HG03139 (cell line): Measurements from ENCODE around the gene LGMN.
"Not testable (repeated sequence)": the region's sequence is repeated elsewhere in the genome, so short reads cannot be mapped to it uniquely, and the experiment has no call there.

Experiments used
- ATAC-seq: cut with Tn5 transposase; IDR thresholded peaks from one replicate; pipeline ENCODE4 v1.9.1; 2021; ENCODE audit not compliant: unreplicated experiment

LGMN gene

DNA sequence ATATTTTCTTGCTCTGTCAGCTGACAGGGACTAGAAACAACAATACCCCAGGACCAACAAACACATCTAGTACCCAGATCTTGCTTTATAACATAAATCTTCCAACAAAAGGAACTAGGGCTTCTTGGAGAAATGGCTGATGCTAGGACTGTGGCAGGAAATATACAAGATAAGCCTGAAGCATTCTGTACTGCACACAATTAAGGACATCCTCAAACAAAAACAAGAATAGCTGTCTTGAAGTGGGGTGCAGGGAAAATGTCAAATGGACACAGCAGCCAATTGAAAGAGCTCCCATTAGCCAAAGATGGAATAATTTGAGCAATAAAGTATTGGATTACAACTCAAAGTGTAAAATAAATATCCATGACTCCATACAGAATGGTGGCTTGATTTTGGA lies 50.0 kb downstream of the LGMN start:
- ATAC-seq = no peak

- no peak for ATAC-seq
Observed at GRCh38 chr14:92696366-92696765, 52.1 kb downstream of the LGMN start.

- no peak for ATAC-seq
Observed at GRCh38 chr14:92695562-92695961, 52.9 kb downstream of the LGMN start.

DNA sequence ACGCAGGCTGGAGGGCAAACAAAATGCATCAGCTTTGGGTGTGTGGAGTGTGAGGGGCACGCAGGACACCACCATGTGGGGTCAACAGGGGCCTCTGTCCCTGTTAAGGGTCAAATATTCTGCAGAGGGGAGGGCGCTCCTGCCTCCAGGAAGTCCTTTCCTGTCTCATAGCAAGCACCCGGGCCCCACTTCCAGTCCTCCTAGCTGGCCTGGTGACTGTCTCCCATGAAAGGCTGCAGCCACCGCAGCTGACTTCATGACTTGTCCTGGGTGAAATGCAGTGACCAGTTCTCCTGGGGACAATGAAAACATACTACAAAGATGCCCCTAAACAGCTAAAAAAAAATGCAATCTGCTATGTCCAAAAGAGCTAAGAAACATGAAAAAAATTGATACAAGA lies 53.6 kb downstream of the LGMN start:
- no peak for ATAC-seq

DNA sequence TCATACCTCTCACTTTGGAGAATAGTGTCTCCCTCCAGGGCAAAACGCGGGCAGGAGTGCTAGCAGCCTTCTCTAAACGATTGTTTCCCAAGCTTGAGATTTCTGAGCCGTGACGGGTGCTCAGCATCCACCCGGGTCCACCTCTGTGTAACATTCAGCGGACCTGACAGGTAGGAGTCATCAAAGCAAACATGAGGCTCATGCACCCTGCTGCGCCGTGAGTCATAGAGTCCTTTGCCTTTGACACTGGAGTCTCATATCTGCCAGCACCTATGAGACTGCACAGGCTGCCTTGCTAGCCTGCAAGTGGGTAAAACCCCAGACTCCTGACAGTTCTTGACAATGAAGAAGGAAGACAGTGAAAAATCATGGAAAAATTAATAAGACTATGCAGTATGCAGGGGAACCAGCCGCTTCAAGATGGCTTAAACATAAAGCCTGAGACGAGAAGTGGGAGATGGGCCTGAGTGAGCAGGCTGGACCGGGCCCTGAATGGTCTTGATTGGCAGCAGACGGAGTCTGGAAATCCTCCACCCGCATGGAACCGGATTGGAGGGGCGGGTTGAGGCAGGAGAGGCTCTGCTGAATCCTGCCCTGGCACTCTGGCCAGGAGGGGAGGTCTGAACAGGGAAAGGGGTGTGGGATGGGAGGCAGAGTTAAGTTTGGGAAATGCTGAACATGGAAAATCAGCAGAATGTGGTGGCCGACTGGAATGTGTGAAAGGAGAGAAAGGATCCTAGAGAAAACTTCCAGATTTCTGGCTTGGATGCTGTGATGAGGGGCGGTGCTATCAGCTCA lies 54.2 kb downstream of the LGMN start:
- ATAC-seq = no peak

- no peak for ATAC-seq
Observed at GRCh38 chr14:92692822-92693226, 55.6 kb downstream of the LGMN start.

DNA sequence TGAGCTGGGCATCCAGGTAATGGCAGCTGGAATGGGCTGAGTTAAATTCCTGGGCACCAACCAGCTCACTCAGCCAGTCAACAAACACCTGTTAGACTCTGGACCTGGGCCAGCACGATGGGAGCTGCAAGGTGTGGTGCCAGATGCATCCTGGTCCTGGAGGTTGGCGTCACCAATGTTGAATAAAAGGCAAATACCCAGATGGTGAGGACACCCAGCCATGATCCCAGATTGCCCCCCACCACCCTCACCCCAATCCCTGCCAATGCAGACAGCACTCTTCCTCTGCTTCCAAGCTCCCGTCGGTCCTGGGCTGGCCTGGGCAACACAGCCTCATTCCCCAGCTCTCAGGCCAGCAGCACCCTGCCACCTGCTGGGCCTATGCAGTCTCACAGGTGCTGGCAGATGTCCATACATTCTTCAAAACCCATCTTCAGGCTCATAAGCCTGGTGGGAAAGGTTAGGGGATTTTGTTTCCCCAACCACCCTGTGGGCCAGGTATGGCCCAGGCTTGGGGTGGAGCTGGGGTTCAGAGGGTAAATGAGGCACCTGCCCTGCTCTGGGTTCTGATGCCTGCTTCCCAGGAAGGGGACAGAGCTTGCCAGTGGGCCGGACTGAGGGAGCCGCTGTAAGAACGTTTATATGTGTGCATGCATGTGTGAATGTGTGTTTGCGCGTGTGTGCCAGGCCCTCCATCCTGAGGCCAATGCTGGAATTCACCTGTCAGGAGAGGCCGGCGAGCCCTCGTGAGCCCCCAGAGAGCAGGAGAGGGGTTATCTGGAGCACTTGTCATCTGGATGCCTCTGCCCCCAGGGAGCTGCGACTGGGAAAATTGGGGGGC lies 58.0 kb downstream of the LGMN start:
- ATAC-seq = no peak

GRCh38 chr14:92688434-92689375 lies 59.7 kb downstream of the LGMN start:
- ATAC-seq = no peak

GRCh38 chr14:92687681-92688433 lies 60.6 kb downstream of the LGMN start:
- no peak for ATAC-seq

GRCh38 chr14:92686900-92687427 lies 61.5 kb downstream of the LGMN start:
- no peak for ATAC-seq

- ATAC-seq = no peak
Observed at GRCh38 chr14:92686411-92686899, 62.0 kb downstream of the LGMN start.

DNA sequence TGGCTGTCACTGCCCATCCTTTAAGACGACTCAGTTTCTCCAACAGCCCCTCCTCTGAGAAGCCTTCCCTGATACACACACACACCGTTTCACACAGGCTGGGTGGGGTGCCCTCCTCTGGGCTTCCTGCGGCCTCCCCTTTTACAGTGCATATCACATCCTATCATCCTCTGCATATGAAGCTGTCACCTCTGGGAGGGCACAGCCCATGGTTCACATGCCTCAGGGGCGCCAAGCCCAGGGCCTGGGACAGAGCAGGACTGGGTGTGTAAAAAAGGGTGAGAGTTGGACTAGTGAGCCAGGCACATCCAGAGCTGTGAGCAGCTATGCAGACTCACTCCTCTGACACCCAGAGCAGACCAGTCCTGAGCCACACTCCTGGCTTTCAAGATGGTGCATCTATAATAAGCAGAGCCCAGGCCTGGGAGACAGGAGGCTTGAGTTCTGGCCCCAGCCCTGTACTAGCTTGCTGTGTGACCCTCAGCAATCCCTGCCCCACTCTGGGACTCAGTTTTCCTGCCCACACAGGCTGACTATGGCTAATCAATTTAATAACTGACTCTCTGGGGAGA lies 62.6 kb downstream of the LGMN start:
- ATAC-seq = no peak

- ATAC-seq = no peak
Observed at GRCh38 chr14:92684801-92685560, 63.4 kb downstream of the LGMN start.

DNA sequence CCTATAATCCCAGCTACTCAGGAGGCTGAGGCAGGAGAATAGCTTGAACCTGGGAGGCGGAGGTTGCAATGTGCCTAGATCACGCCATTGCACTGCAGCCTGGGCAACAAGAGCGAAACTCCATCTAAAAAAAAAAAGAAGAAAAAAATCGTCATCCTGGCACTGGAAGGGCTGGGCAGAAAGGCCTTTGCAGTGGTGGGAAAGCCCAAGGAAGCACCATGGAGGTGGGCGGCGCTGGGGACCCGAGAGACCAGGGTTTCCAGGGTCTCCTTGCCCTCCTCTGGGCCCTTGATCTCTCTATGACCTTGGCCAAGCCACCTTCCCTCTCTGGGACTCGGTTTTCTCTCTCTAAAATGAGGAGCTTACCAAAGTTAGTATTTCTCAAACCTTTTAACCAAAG lies 65.4 kb downstream of the LGMN start:
- ATAC-seq = no peak

GRCh38 chr14:92680781-92681650 lies 67.4 kb downstream of the LGMN start:
- no peak for ATAC-seq

DNA sequence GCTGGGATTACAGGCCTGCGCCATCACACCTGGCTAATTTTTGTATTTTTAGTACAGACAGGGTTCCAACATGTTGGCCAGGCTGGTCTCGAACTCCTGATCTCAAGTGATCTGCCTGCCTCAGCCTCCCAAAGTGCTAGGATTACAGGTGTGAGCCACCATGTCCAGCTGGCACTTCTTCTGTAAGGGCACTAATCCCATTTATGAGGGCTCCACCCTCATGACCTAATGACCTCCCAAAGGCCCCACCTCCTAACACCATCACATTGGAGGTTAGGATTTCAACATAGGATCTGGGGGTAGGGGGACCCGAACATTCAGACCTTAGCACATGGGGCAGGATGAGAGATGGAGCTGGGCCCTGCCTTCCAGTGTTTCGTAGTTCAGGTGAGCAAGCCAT lies 68.1 kb downstream of the LGMN start:
- not testable (repeated sequence) for ATAC-seq

- no peak for ATAC-seq
Observed at GRCh38 chr14:92679246-92679645, 69.2 kb downstream of the LGMN start.

- no peak for ATAC-seq
Observed at GRCh38 chr14:92678766-92679165, 69.7 kb downstream of the LGMN start.
